ENCODE results near the gene SYPL2.

SYPL2 gene

DNA sequence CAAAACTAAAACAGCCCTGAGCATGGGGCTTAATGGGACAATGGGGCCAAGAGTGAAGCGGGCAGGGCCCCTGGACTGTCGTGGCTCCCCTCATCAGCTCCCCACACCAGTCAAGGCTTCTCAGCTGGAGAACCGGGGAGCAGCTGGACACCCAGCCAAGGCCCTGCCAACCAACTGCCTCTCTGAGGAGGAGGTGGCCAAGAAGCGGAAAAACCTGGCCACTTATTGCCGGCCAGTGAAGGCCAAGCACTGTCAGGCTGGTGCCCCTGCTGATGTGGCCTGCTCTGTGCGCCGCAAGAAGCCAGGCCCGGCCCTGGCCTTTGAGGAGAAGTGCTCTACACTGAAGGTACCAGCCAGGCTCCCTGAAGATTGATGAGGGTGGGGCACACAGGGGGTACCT lies 25.0 kb downstream of the SYPL2 start:
- peaks cover 36% of the 10 kb centered on the region; the same call in 1 of the 2 replicates for H3K36me3 ChIP-seq (ENCODE audit: control insufficient read depth, insufficient read depth, low read length)
- no peak overlapping the region for H3K9ac ChIP-seq (ENCODE audit: low read depth, low read length)
- H3K4me3 ChIP-seq (ENCODE audit: low read depth, low read length), result no peak overlapping the region
- H3K27ac ChIP-seq (ENCODE audit: low read depth, low read length), result no peak overlapping the region
- 0 out of 2 replicates have a peak, but pooled peaks cover 3% of the 10 kb centered on the region for H3K4me1 ChIP-seq (ENCODE audit: control insufficient read depth, insufficient read depth, low read length)
- no peaks in the 10 kb centered on the region for H3K27me3 ChIP-seq (ENCODE audit: control insufficient read depth, insufficient read depth, low read length)
- H3K9me3 ChIP-seq (ENCODE audit: control insufficient read depth, insufficient read depth, low read length), result no peaks in the 10 kb centered on the region

DNA sequence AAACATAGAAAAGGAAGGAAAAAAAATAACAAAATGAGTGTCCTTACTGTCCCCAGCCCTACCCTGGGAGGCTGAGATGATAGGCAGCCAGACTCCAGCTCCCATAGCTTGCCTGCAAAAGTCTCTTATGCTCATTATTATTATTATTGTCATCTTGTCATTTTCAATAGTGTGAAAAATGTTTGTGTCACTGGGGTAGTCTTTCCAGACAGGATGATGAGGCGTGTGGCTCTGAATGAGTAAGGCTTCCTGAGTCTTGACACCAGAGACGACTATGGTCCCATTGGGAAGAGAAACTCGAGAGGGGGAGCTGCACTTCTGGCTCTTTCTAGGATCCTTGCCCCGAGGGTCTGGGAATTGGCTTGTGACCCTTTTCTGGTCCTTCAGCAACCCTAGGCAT lies 26.4 kb downstream of the SYPL2 start:
- Histone ChIP-seq H3K9ac (ENCODE audit: low read depth, low read length) (no peak overlapping the region), H3K4me1 (ENCODE audit: control insufficient read depth, insufficient read depth, low read length) (peaks cover 8% of the 10 kb centered on the region; the same call in 1 of the 2 replicates), H3K36me3 (ENCODE audit: control insufficient read depth, insufficient read depth, low read length) (peaks cover 30% of the 10 kb centered on the region; the same call in 1 of the 2 replicates), H3K27me3 (ENCODE audit: control insufficient read depth, insufficient read depth, low read length) (no peaks in the 10 kb centered on the region), H3K9me3 (ENCODE audit: control insufficient read depth, insufficient read depth, low read length) (no peaks in the 10 kb centered on the region), H3K27ac (ENCODE audit: low read depth, low read length) (no peak overlapping the region), H3K4me3 (ENCODE audit: low read depth, low read length) (no peak overlapping the region)

GRCh38 chr1:109493227-109493626 lies 26.9 kb downstream of the SYPL2 start:
- no peaks in the 10 kb centered on the region for H3K9me3 ChIP-seq (ENCODE audit: control insufficient read depth, insufficient read depth, low read length)
- H3K4me3 ChIP-seq (ENCODE audit: low read depth, low read length), result no peak overlapping the region
- peaks cover 13% of the 10 kb centered on the region; the same call in 1 of the 2 replicates for H3K4me1 ChIP-seq (ENCODE audit: control insufficient read depth, insufficient read depth, low read length)
- no peaks in the 10 kb centered on the region for H3K27me3 ChIP-seq (ENCODE audit: control insufficient read depth, insufficient read depth, low read length)
- no peak overlapping the region for H3K9ac ChIP-seq (ENCODE audit: low read depth, low read length)
- peaks cover 25% of the 10 kb centered on the region; the same call in 1 of the 2 replicates for H3K36me3 ChIP-seq (ENCODE audit: control insufficient read depth, insufficient read depth, low read length)
- no peak overlapping the region for H3K27ac ChIP-seq (ENCODE audit: low read depth, low read length)

- H3K4me3 ChIP-seq (ENCODE audit: low read depth, low read length), result peak within 1 kb of the TSS; percentile 96
- no peak within 1 kb of the TSS for H3K9ac ChIP-seq (ENCODE audit: low read depth, low read length)
- H3K27me3 ChIP-seq (ENCODE audit: control insufficient read depth, insufficient read depth, low read length), result no peaks in the 10 kb centered on the region
- H3K27ac ChIP-seq (ENCODE audit: low read depth, low read length), result peak within 1 kb of the TSS; percentile 44
- H3K9me3 ChIP-seq (ENCODE audit: control insufficient read depth, insufficient read depth, low read length), result no peaks in the 10 kb centered on the region
- peaks cover 17% of the 10 kb centered on the region for H3K4me1 ChIP-seq (ENCODE audit: control insufficient read depth, insufficient read depth, low read length)
- peaks cover 22% of the 10 kb centered on the region; the same call in 1 of the 2 replicates for H3K36me3 ChIP-seq (ENCODE audit: control insufficient read depth, insufficient read depth, low read length)
Measured at GRCh38 chr1:109493805-109494539, 27.6 kb downstream of the SYPL2 start, which contains the start of gene CYB561D1. Gene CYB561D1 (plus strand): TSS chr1:109494094. CDS start chr1:109494140, 46 bp downstream.

DNA sequence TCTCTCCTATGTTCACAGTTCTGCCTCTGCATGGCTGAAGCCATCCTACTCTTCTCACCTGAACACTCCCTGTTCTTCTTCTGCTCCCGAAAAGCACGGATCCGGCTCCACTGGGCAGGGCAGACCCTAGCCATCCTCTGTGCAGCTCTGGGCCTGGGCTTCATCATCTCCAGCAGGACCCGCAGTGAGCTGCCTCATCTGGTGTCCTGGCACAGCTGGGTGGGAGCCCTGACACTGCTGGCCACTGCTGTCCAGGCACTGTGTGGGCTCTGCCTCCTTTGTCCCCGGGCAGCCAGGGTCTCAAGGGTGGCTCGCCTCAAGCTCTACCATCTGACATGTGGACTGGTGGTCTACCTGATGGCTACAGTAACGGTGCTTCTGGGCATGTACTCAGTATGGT lies 29.4 kb downstream of the SYPL2 start:
- Histone ChIP-seq H3K27ac (ENCODE audit: low read depth, low read length) (no peak overlapping the region), H3K36me3 (ENCODE audit: control insufficient read depth, insufficient read depth, low read length) (peaks cover 13% of the 10 kb centered on the region; the same call in 1 of the 2 replicates), H3K9me3 (ENCODE audit: control insufficient read depth, insufficient read depth, low read length) (no peaks in the 10 kb centered on the region), H3K4me3 (ENCODE audit: low read depth, low read length) (no peak overlapping the region), H3K9ac (ENCODE audit: low read depth, low read length) (no peak overlapping the region), H3K27me3 (ENCODE audit: control insufficient read depth, insufficient read depth, low read length) (no peaks in the 10 kb centered on the region), H3K4me1 (ENCODE audit: control insufficient read depth, insufficient read depth, low read length) (peaks cover 20% of the 10 kb centered on the region)

- Histone ChIP-seq H3K4me1 (ENCODE audit: control insufficient read depth, insufficient read depth, low read length) (peaks cover 20% of the 10 kb centered on the region), H3K27me3 (ENCODE audit: control insufficient read depth, insufficient read depth, low read length) (no peaks in the 10 kb centered on the region), H3K36me3 (ENCODE audit: control insufficient read depth, insufficient read depth, low read length) (no peaks in the 10 kb centered on the region), H3K9ac (ENCODE audit: low read depth, low read length) (no peak overlapping the region), H3K9me3 (ENCODE audit: control insufficient read depth, insufficient read depth, low read length) (no peaks in the 10 kb centered on the region), H3K4me3 (ENCODE audit: low read depth, low read length) (no peak overlapping the region), H3K27ac (ENCODE audit: low read depth, low read length) (peak overlapping the region; percentile 57)
Measured at GRCh38 chr1:109497449-109498160, 31.3 kb downstream of the SYPL2 start.

DNA sequence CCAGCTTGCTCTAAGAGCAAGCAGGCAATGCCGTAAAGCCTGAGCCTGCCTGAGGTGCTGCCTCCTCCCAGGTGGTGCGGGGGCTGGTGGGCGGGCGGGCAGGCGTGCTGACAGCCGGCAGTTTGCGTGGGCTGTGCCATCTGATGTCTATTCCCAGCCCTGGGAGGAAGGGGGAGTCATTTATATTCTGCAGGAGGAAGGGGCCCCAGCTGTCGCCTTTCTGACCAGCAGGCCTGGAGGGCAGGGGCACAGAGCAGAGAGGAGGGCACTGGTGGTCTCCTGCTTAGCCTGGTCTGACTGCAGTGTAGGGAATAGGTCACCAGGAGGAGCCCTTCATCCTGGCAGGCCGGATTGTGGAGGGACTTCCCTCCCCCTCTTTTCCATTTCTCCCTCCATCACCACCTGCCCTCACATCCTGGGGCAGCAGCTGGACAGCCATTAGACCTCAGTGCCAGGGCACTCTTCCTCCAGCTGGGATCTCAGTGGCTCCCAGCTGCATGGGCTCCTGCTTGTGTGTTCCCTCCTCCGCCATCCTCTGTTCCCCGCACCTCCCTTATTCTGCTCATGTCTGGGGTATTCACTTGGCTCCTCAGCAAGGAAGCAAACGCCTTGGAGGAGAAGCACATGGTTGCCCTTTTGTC lies 31.9 kb downstream of the SYPL2 start:
- Histone ChIP-seq H3K9me3 (ENCODE audit: control insufficient read depth, insufficient read depth, low read length) (no peaks in the 10 kb centered on the region), H3K4me1 (ENCODE audit: control insufficient read depth, insufficient read depth, low read length) (peaks cover 20% of the 10 kb centered on the region), H3K4me3 (ENCODE audit: low read depth, low read length) (no peak overlapping the region), H3K36me3 (ENCODE audit: control insufficient read depth, insufficient read depth, low read length) (no peaks in the 10 kb centered on the region), H3K27ac (ENCODE audit: low read depth, low read length) (peak overlapping the region; percentile 57), H3K27me3 (ENCODE audit: control insufficient read depth, insufficient read depth, low read length) (no peaks in the 10 kb centered on the region), H3K9ac (ENCODE audit: low read depth, low read length) (no peak overlapping the region)

GRCh38 chr1:109499081-109499480 lies 32.7 kb downstream of the SYPL2 start:
- H3K36me3 ChIP-seq (ENCODE audit: control insufficient read depth, insufficient read depth, low read length), result no peaks in the 10 kb centered on the region
- no peaks in the 10 kb centered on the region for H3K27me3 ChIP-seq (ENCODE audit: control insufficient read depth, insufficient read depth, low read length)
- H3K9me3 ChIP-seq (ENCODE audit: control insufficient read depth, insufficient read depth, low read length), result no peaks in the 10 kb centered on the region
- no peak overlapping the region for H3K9ac ChIP-seq (ENCODE audit: low read depth, low read length)
- no peak overlapping the region for H3K4me3 ChIP-seq (ENCODE audit: low read depth, low read length)
- peaks cover 17% of the 10 kb centered on the region for H3K4me1 ChIP-seq (ENCODE audit: control insufficient read depth, insufficient read depth, low read length)
- no peak overlapping the region for H3K27ac ChIP-seq (ENCODE audit: low read depth, low read length)

DNA sequence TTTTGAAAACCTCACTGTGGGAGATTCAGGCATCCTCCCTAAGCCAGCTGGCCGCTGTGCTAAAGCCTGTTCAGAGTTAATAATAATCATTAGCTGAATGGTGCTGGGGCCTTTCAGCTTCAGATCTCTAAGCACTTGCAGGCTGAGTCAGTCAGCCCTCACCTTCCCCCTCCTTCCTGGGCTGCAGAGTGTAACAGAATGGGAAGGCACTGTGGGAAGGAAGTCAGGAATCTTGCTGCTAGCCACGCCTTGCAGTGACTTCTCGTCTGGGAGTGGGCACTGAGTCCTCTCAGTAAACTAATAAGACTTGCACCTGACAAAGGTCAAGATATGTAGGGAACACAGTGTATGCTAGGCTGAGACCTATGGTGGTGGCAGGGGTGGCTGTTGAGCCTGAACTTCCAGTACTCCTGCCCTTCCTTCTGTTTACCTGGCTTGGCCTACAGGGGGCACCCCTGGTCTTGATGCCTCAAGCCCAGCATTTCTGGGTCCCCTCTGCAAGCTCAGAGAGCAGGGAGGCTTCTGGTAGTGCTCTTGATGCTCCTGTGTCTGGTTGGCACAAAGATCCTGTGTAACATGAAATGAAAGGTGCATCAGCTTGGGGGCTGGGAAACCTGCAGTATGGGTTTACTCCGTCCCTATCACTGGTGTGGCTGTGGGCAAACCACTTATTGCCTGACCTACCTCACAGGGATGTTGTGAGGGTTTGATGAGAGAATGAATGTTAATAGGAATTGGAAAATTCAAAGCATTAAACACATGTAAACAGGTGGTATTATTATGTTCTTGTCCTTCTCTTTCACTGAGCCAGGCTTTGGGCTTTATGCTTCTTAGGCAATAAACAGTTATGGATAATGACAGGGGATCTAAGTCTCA lies 33.6 kb downstream of the SYPL2 start:
- Histone ChIP-seq H3K4me3 (ENCODE audit: low read depth, low read length) (no peak overlapping the region), H3K27me3 (ENCODE audit: control insufficient read depth, insufficient read depth, low read length) (no peaks in the 10 kb centered on the region), H3K27ac (ENCODE audit: low read depth, low read length) (no peak overlapping the region), H3K9ac (ENCODE audit: low read depth, low read length) (no peak overlapping the region), H3K4me1 (ENCODE audit: control insufficient read depth, insufficient read depth, low read length) (peaks cover 17% of the 10 kb centered on the region), H3K9me3 (ENCODE audit: control insufficient read depth, insufficient read depth, low read length) (no peaks in the 10 kb centered on the region), H3K36me3 (ENCODE audit: control insufficient read depth, insufficient read depth, low read length) (no peaks in the 10 kb centered on the region)

DNA sequence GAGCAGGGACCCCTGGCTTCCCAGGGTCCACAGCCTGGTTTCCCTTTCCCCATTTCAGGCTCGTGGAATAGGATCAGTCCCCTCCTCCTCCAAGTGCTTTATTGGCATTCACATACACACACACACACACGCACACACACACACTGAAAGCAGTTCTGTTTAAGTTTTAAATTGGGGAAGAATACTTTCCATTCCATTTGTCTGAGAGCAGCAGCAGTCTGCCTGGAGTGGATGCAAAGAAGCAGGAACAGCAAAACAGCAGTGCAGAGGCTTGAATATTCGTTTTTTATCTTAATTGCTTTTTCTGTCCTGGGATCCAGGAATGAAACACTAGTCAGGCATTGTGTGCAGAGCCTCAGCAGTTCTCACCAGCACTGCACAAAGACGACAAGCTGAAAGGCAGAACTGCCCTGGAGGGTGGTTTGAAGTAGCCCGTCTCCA lies 34.6 kb downstream of the SYPL2 start:
- Histone ChIP-seq H3K36me3 (ENCODE audit: control insufficient read depth, insufficient read depth, low read length) (no peaks in the 10 kb centered on the region), H3K9ac (ENCODE audit: low read depth, low read length) (no peak overlapping the region), H3K4me1 (ENCODE audit: control insufficient read depth, insufficient read depth, low read length) (peaks cover 17% of the 10 kb centered on the region), H3K27me3 (ENCODE audit: control insufficient read depth, insufficient read depth, low read length) (no peaks in the 10 kb centered on the region), H3K9me3 (ENCODE audit: control insufficient read depth, insufficient read depth, low read length) (no peaks in the 10 kb centered on the region), H3K4me3 (ENCODE audit: low read depth, low read length) (no peak overlapping the region), H3K27ac (ENCODE audit: low read depth, low read length) (no peak overlapping the region)

All from HUES48 (cell line).